ENCODE measurements around the gene SMARCC1.

The SMARCC1 gene

DNA sequence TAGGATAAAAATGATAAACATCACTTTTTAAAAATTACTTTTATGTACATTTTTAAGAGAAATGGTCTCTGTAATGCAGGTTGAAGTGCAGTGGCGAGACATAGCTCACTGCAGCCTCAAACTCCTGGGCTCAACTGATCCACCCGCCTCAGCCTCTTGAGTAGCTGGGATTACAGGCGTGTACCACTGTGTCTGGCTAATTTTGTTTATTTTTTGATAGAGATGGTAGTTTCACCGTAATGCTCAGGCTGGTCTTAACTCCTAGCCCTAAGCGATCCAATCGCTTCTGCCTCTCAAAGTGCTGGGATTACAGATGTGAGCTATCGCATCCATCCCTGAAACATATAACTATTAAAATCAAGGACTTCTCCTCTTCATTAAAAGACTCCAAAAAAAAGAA lies 140.0 kb downstream of the SMARCC1 start:
- H3K9ac ChIP-seq (ENCODE audit: low read depth, low read length, poor library complexity, severe bottlenecking), result no peak overlapping the region
- no peaks in the 10 kb centered on the region for H3F3A ChIP-seq (ENCODE audit: low read depth)
- H3K36me3 ChIP-seq (ENCODE audit: insufficient read depth, low read length), result peaks cover 78% of the 10 kb centered on the region

DNA sequence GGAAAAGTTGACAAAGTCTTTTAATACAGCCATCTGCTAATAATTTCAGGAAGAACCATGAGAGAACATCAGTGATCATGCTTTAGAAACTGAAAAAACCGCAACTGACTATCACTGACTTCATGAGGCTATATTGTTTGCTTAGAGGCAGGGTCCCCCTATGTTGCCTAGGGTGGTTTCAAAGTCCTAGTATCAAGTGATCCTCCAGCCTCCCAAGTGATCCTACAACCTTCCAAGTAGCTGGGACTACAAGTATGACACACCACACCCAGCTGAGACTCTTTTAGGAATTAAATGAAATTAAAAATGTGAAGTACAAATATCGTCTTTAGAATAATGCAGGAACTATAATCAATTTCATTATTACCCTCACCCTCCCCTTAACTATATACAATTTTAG lies 144.8 kb downstream of the SMARCC1 start:
- TF ChIP-seq, protein P1, sequence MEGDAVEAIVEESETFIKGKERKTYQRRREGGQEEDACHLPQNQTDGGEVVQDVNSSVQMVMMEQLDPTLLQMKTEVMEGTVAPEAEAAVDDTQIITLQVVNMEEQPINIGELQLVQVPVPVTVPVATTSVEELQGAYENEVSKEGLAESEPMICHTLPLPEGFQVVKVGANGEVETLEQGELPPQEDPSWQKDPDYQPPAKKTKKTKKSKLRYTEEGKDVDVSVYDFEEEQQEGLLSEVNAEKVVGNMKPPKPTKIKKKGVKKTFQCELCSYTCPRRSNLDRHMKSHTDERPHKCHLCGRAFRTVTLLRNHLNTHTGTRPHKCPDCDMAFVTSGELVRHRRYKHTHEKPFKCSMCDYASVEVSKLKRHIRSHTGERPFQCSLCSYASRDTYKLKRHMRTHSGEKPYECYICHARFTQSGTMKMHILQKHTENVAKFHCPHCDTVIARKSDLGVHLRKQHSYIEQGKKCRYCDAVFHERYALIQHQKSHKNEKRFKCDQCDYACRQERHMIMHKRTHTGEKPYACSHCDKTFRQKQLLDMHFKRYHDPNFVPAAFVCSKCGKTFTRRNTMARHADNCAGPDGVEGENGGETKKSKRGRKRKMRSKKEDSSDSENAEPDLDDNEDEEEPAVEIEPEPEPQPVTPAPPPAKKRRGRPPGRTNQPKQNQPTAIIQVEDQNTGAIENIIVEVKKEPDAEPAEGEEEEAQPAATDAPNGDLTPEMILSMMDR (conservative IDR thresholded peaks at IDR 0.05; ENCODE audit: low read length), result no peak
- Histone ChIP-seq H3F3A (ENCODE audit: low read depth) (no peaks in the 10 kb centered on the region), H3K36me3 (ENCODE audit: insufficient read depth, low read length) (peaks cover 84% of the 10 kb centered on the region), H3K4me3 (ENCODE audit: low read length, poor library complexity, severe bottlenecking) (no peak overlapping the region), H4K20me1 (ENCODE audit: insufficient read depth, low read length, poor library complexity, severe bottlenecking) (peaks cover 8% of the 10 kb centered on the region), H3K9me2 (replicated peaks; ENCODE audit: low read depth, low read length) (no peaks in the 10 kb centered on the region), H2AFZ (ENCODE audit: low read length) (no peak overlapping the region), H3K9me3 (ENCODE audit: insufficient read depth, low read depth, low read length) (no peaks in the 10 kb centered on the region), H3K9ac (ENCODE audit: low read depth, low read length, poor library complexity, severe bottlenecking) (no peak overlapping the region), H3K79me2 (ENCODE audit: insufficient read depth, low read length) (peaks cover 12% of the 10 kb centered on the region; the same call in 1 of the 2 replicates), H3K4me2 (ENCODE audit: low read depth, low read length, poor library complexity, severe bottlenecking) (no peak overlapping the region), H3K4me1 (ENCODE audit: insufficient read depth, low read length, poor library complexity, severe bottlenecking) (no peaks in the 10 kb centered on the region), H3K27me3 (ENCODE audit: insufficient read depth, low read length, poor library complexity, severe bottlenecking) (no peaks in the 10 kb centered on the region)

More for the DNA sequence above, 140.0 kb downstream of the SMARCC1 start:
- peaks cover 5% of the 10 kb centered on the region for H4K20me1 ChIP-seq (ENCODE audit: insufficient read depth, low read length, poor library complexity, severe bottlenecking)
- H2AFZ ChIP-seq (ENCODE audit: low read length), result no peak overlapping the region
- H3K79me2 ChIP-seq (ENCODE audit: insufficient read depth, low read length), result peaks cover 23% of the 10 kb centered on the region; the same call in 1 of the 2 replicates
- no peaks in the 10 kb centered on the region for H3K9me2 ChIP-seq (replicated peaks; ENCODE audit: low read depth, low read length)
- H3K4me3 ChIP-seq (ENCODE audit: low read length, poor library complexity, severe bottlenecking), result no peak overlapping the region
- no peaks in the 10 kb centered on the region for H3K9me3 ChIP-seq (ENCODE audit: insufficient read depth, low read depth, low read length)
- no peaks in the 10 kb centered on the region for H3K4me1 ChIP-seq (ENCODE audit: insufficient read depth, low read length, poor library complexity, severe bottlenecking)
- H3K27me3 ChIP-seq (ENCODE audit: insufficient read depth, low read length, poor library complexity, severe bottlenecking), result no peaks in the 10 kb centered on the region
- TF ChIP-seq, protein P1 (conservative IDR thresholded peaks at IDR 0.05; ENCODE audit: low read length), result no peak
- TF ChIP-seq EZH2phosphoT487 (IDR thresholded peaks at IDR 0.05; ENCODE audit: borderline replicate concordance), result no peak
- H3K4me2 ChIP-seq (ENCODE audit: low read depth, low read length, poor library complexity, severe bottlenecking), result no peak overlapping the region

DNA sequence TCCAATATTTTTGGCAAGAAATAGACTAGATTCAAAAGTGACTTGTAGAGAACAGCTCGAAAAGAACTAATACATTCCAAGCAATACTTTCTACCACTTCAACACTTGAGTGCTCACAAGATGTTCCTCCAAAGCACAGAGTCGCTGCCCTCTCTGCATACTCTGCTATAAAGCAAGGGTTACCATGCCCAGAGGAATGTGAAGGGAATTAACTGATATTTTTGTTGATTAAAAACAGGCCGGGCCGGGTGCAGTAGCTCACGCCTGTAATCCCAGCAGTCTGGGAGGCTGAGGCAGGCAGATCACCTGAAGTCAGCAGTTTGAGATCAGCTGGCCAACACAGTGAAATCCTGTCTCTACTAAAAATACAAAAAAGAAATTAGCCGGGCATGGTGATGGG lies 145.5 kb downstream of the SMARCC1 start:
- peaks cover 8% of the 10 kb centered on the region for H4K20me1 ChIP-seq (ENCODE audit: insufficient read depth, low read length, poor library complexity, severe bottlenecking)
- no peak overlapping the region for H3K9ac ChIP-seq (ENCODE audit: low read depth, low read length, poor library complexity, severe bottlenecking)
- H3F3A ChIP-seq (ENCODE audit: low read depth), result no peaks in the 10 kb centered on the region
- H3K4me1 ChIP-seq (ENCODE audit: insufficient read depth, low read length, poor library complexity, severe bottlenecking), result no peaks in the 10 kb centered on the region
- no peak overlapping the region for H3K4me3 ChIP-seq (ENCODE audit: low read length, poor library complexity, severe bottlenecking)
- H3K36me3 ChIP-seq (ENCODE audit: insufficient read depth, low read length), result peaks cover 84% of the 10 kb centered on the region
- TF ChIP-seq EZH2phosphoT487 (IDR thresholded peaks at IDR 0.05; ENCODE audit: borderline replicate concordance), result no peak
- TF ChIP-seq, protein P1 (conservative IDR thresholded peaks at IDR 0.05; ENCODE audit: low read length), result no peak
- no peaks in the 10 kb centered on the region for H3K9me3 ChIP-seq (ENCODE audit: insufficient read depth, low read depth, low read length)
- peaks cover 9% of the 10 kb centered on the region; the same call in 1 of the 2 replicates for H3K79me2 ChIP-seq (ENCODE audit: insufficient read depth, low read length)
- H3K9me2 ChIP-seq (replicated peaks; ENCODE audit: low read depth, low read length), result no peaks in the 10 kb centered on the region
- no peak overlapping the region for H3K4me2 ChIP-seq (ENCODE audit: low read depth, low read length, poor library complexity, severe bottlenecking)
- no peaks in the 10 kb centered on the region for H3K27me3 ChIP-seq (ENCODE audit: insufficient read depth, low read length, poor library complexity, severe bottlenecking)
- no peak overlapping the region for H2AFZ ChIP-seq (ENCODE audit: low read length)

Measured in Loucy (cell line).